ENCODE measurements around the gene NSMCE3.

DNA sequence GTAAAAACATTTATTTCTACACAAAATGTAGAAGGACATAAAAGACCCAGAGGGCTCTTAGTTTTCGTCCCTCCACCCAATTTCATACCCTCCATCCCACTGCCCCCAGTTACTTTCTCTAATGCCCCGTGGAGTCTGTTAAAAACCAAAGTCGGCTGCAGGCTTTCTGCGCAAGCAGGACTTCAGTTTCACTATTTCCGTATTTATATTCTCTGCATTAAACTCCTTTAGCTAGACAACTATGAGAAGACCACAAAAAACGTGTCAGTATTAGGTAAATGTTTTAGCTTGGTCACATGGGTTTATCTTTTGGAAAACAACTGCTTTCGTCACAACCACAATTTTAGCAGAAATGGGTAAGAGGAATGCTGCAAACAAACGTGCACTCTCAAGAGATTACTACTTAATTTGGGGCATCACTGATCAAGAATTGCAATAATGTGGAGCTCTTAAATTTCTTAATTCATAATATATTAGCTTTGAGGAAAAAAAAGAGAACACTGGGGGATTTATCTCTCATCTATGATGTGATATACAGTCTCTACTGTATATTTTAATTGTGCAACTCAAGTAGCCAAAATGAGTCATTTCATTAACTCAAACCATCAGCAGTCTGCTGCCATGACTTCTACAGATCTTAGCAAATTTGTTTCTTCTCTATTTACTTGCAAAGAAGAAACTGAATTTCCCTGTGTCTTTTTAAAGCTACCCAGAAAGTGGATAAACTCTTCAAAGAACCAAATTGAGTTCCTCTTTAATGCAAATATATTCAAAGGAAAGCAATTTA lies 740 bp upstream of the NSMCE3 start:
- no peak for TF ChIP-seq GATA2 (IDR thresholded peaks at IDR 0.05; ENCODE audit: low read depth, low read length)
- TF ChIP-seq GATA3 (IDR thresholded peaks at IDR 0.05; ENCODE audit: low read depth, low read length), result no peak
